Measurements from ENCODE around the gene PGM2L1. TPM values are rescaled to one million over a fixed set of nuclear protein-coding genes. Genes with fewer than 3 reads are reported as not detected.

Gene PGM2L1
- total RNA-seq, 1 experiment from 2014 or later: 33.1 TPM

- POLR2A ChIA-PET: no interaction called here
- ATAC-seq: peak; percentile 52; the same call in 1 of the 2 replicates
- no TSS peak for BruUV-seq (replicated peaks)
Observed at GRCh38 chr11:74418509-74418895, 20.3 kb upstream of the PGM2L1 start.

GRCh38 chr11:74417860-74418508 is 19.8 kb upstream of the PGM2L1 start:
- no peaks in the 10 kb centered on the region for H3K36me3 ChIP-seq (ENCODE audit: control insufficient read depth, insufficient read depth, low read length)
- ATAC-seq (peak; percentile 67; the same call in 1 of the 2 replicates), DNase-seq (ENCODE audit: low read depth, low spot score) (no peak)
- intact Hi-C loops (cut with micrococcal nuclease; ENCODE audit: unreplicated experiment): no loop called here
- in situ Hi-C loops (cut with HindIII; ENCODE audit: low pct_unique_long_range_greater_than_20kb, low sequenced_read_pairs): no loop called here
- TF ChIP-seq SIN3A (IDR thresholded peaks at IDR 0.05; ENCODE audit: borderline replicate concordance, insufficient read depth, low read depth, low read length) (no peak), REST (IDR thresholded peaks at IDR 0.05; ENCODE audit: insufficient read depth in 1 of 2, low read depth in 2 of 2, low read length in 1 of 2) (peak; percentile 79 to 81), CTCF (IDR thresholded peaks at IDR 0.05) (no peak)
- POLR2A ChIA-PET: no interaction called here
- BruUV-seq (replicated peaks): no TSS peak
- 0 out of 2 replicates have a peak overlapping the region, but pooled peaks have one; percentile 30 for H3K27ac ChIP-seq (ENCODE audit: low read length)
- no peaks in the 10 kb centered on the region for H3K27me3 ChIP-seq (ENCODE audit: control insufficient read depth, insufficient read depth, low read length)
- H3K4me3 ChIP-seq (ENCODE audit: low read depth in 2 of 2, low read length in 2 of 2): no peak overlapping the region
- CTCF ChIA-PET: no interaction called here
- no peaks in the 10 kb centered on the region for H3K9me3 ChIP-seq (ENCODE audit: control insufficient read depth, insufficient read depth, low read depth, low read length)
- peaks cover 7% of the 10 kb centered on the region; the same call in 1 of the 2 replicates for H3K4me1 ChIP-seq (ENCODE audit: control insufficient read depth, insufficient read depth, low read length)

More at GRCh38 chr11:74418509-74418895, 20.3 kb upstream of the PGM2L1 start:
- Histone ChIP-seq H3K9me3 (ENCODE audit: control insufficient read depth, insufficient read depth, low read depth, low read length) (no peaks in the 10 kb centered on the region), H3K27me3 (ENCODE audit: control insufficient read depth, insufficient read depth, low read length) (no peaks in the 10 kb centered on the region), H3K27ac (ENCODE audit: low read length) (no peak overlapping the region), H3K36me3 (ENCODE audit: control insufficient read depth, insufficient read depth, low read length) (no peaks in the 10 kb centered on the region), H3K4me3 (ENCODE audit: low read depth in 2 of 2, low read length in 2 of 2) (no peak overlapping the region), H3K4me1 (ENCODE audit: control insufficient read depth, insufficient read depth, low read length) (peaks cover 7% of the 10 kb centered on the region; the same call in 1 of the 2 replicates)
- in situ Hi-C loops (cut with HindIII; ENCODE audit: low pct_unique_long_range_greater_than_20kb, low sequenced_read_pairs): no loop called here
- CTCF ChIA-PET: no interaction called here
- TF ChIP-seq SIN3A (IDR thresholded peaks at IDR 0.05; ENCODE audit: borderline replicate concordance, insufficient read depth, low read depth, low read length) (no peak), REST (IDR thresholded peaks at IDR 0.05; ENCODE audit: insufficient read depth in 1 of 2, low read depth in 2 of 2, low read length in 1 of 2) (no peak), CTCF (IDR thresholded peaks at IDR 0.05) (no peak), TCF7L2 (IDR thresholded peaks at IDR 0.05; ENCODE audit: low read depth, low read length) (no peak), POLR2AphosphoS5 (IDR thresholded peaks at IDR 0.05; ENCODE audit: low read depth, low read length) (no peak)
- intact Hi-C loops (cut with micrococcal nuclease; ENCODE audit: unreplicated experiment): no loop called here
- DNase-seq (ENCODE audit: low read depth, low spot score): peak; percentile 72
